ENCODE data around the gene FBXL7.

FBXL7 gene

DNA sequence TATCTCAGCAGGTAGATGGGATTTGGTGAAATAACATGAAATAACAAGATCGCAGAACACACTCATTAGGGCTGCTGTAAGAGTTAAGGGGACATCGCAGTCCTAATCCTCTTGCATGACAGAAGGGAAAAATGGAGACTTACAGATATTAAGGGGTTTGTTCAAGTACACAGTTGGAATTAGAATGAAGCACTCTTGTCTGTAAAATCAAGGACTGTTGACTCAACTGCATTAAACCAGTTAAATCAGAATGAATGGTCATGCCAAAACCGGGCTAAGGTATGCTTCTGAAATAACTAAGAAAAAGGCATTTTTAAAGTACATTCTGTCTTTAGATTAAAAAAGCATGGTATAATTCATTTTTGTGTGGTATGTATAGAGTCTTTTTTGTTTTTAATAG lies 95.9 kb downstream of the FBXL7 start:
- no peaks in the 10 kb centered on the region for H3K9me3 ChIP-seq (ENCODE audit: insufficient read depth, low read length, severe bottlenecking)
- H2AFZ ChIP-seq (ENCODE audit: low read depth, low read length), result no peak overlapping the region
- no peak overlapping the region for H3K27ac ChIP-seq (ENCODE audit: low read length)
- no peak overlapping the region for H3K4me3 ChIP-seq (ENCODE audit: low read depth in 1 of 2, low read length in 2 of 2)
- no peak overlapping the region for H3K9ac ChIP-seq (ENCODE audit: low read depth, low read length)
- no peaks in the 10 kb centered on the region for H3K4me1 ChIP-seq (ENCODE audit: insufficient read depth, low read length)
- no peak for ATAC-seq (ENCODE audit: insufficient read depth, low read depth)
- H3K79me2 ChIP-seq (ENCODE audit: insufficient read depth, low read length), result no peaks in the 10 kb centered on the region
- no peaks in the 10 kb centered on the region for H3K27me3 ChIP-seq (ENCODE audit: insufficient read depth, low read length, poor library complexity)
- no peaks in the 10 kb centered on the region for H4K20me1 ChIP-seq (ENCODE audit: insufficient read depth, low read length)
- no peak for TF ChIP-seq EZH2 (IDR thresholded peaks at IDR 0.05; ENCODE audit: borderline replicate concordance, low read depth, low read length, severe bottlenecking)
- no peak for DNase-seq
- no peaks in the 10 kb centered on the region; the same call in 1 of the 2 replicates for H3K36me3 ChIP-seq (ENCODE audit: insufficient read depth, low read length)
- H3K4me2 ChIP-seq (ENCODE audit: insufficient read depth, low read length), result no peak overlapping the region

DNA sequence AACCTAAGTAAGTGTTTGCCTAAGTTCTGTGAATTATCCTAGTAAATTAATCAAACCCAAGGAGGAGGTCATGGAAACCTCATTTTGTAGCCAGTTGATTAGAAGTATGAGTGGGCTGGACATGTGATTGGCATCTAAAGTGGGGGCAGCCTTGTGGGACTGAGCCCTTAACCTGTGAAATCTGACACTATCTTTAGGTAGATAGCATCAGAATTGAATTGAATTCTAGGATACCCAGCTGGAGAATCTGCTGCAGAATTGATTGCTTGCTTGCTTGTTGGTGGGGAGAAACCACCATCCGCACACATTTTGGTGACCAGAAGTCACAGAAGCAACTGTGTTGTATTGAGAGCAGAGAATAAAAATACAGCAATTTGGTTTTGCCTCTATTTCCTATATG lies 97.0 kb downstream of the FBXL7 start:
- no peaks in the 10 kb centered on the region for H3K27me3 ChIP-seq (ENCODE audit: insufficient read depth, low read length, poor library complexity)

GRCh38 chr5:15597804-15598203 lies 97.8 kb downstream of the FBXL7 start:
- ATAC-seq (ENCODE audit: insufficient read depth, low read depth) (no peak), DNase-seq (no peak)
- H3K27ac ChIP-seq (ENCODE audit: low read length), result no peak overlapping the region
- H2AFZ ChIP-seq (ENCODE audit: low read depth, low read length), result no peak overlapping the region
- no peak overlapping the region for H3K4me2 ChIP-seq (ENCODE audit: insufficient read depth, low read length)
- no peaks in the 10 kb centered on the region; the same call in 1 of the 2 replicates for H3K36me3 ChIP-seq (ENCODE audit: insufficient read depth, low read length)
- H3K27me3 ChIP-seq (ENCODE audit: insufficient read depth, low read length, poor library complexity), result no peaks in the 10 kb centered on the region
- TF ChIP-seq, protein P1, sequence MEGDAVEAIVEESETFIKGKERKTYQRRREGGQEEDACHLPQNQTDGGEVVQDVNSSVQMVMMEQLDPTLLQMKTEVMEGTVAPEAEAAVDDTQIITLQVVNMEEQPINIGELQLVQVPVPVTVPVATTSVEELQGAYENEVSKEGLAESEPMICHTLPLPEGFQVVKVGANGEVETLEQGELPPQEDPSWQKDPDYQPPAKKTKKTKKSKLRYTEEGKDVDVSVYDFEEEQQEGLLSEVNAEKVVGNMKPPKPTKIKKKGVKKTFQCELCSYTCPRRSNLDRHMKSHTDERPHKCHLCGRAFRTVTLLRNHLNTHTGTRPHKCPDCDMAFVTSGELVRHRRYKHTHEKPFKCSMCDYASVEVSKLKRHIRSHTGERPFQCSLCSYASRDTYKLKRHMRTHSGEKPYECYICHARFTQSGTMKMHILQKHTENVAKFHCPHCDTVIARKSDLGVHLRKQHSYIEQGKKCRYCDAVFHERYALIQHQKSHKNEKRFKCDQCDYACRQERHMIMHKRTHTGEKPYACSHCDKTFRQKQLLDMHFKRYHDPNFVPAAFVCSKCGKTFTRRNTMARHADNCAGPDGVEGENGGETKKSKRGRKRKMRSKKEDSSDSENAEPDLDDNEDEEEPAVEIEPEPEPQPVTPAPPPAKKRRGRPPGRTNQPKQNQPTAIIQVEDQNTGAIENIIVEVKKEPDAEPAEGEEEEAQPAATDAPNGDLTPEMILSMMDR (IDR thresholded peaks at IDR 0.05; ENCODE audit: borderline replicate concordance, extremely low read depth, low read length, poor library complexity, severe bottlenecking), result no peak
- TF ChIP-seq EZH2 (IDR thresholded peaks at IDR 0.05; ENCODE audit: borderline replicate concordance, low read depth, low read length, severe bottlenecking), result no peak
- no peak overlapping the region for H3K4me3 ChIP-seq (ENCODE audit: low read depth in 1 of 2, low read length in 2 of 2)
- H3K79me2 ChIP-seq (ENCODE audit: insufficient read depth, low read length), result no peaks in the 10 kb centered on the region
- H3K9me3 ChIP-seq (ENCODE audit: insufficient read depth, low read length, severe bottlenecking), result no peaks in the 10 kb centered on the region
- H3K4me1 ChIP-seq (ENCODE audit: insufficient read depth, low read length), result no peaks in the 10 kb centered on the region
- H4K20me1 ChIP-seq (ENCODE audit: insufficient read depth, low read length), result no peaks in the 10 kb centered on the region
- H3K9ac ChIP-seq (ENCODE audit: low read depth, low read length), result no peak overlapping the region

More for the DNA sequence above, 97.0 kb downstream of the FBXL7 start:
- H3K9ac ChIP-seq (ENCODE audit: low read depth, low read length), result no peak overlapping the region
- H3K36me3 ChIP-seq (ENCODE audit: insufficient read depth, low read length), result no peaks in the 10 kb centered on the region; the same call in 1 of the 2 replicates
- no peak overlapping the region for H3K4me2 ChIP-seq (ENCODE audit: insufficient read depth, low read length)
- TF ChIP-seq EZH2 (IDR thresholded peaks at IDR 0.05; ENCODE audit: borderline replicate concordance, low read depth, low read length, severe bottlenecking), result no peak
- no peak overlapping the region for H2AFZ ChIP-seq (ENCODE audit: low read depth, low read length)
- no peaks in the 10 kb centered on the region for H3K79me2 ChIP-seq (ENCODE audit: insufficient read depth, low read length)
- DNase-seq (no peak), ATAC-seq (ENCODE audit: insufficient read depth, low read depth) (no peak)
- H4K20me1 ChIP-seq (ENCODE audit: insufficient read depth, low read length), result no peaks in the 10 kb centered on the region
- H3K9me3 ChIP-seq (ENCODE audit: insufficient read depth, low read length, severe bottlenecking), result no peaks in the 10 kb centered on the region
- no peak overlapping the region for H3K27ac ChIP-seq (ENCODE audit: low read length)
- H3K4me1 ChIP-seq (ENCODE audit: insufficient read depth, low read length), result no peaks in the 10 kb centered on the region
- H3K4me3 ChIP-seq (ENCODE audit: low read depth in 1 of 2, low read length in 2 of 2), result no peak overlapping the region

- H3K9ac ChIP-seq (ENCODE audit: low read depth, low read length), result no peak overlapping the region
- no peak overlapping the region for H3K27ac ChIP-seq (ENCODE audit: low read length)
- H4K20me1 ChIP-seq (ENCODE audit: insufficient read depth, low read length), result no peaks in the 10 kb centered on the region
- ATAC-seq (ENCODE audit: insufficient read depth, low read depth) (peak; percentile 50; the same call in 1 of the 3 replicates), DNase-seq (peak; percentile 20)
- no peaks in the 10 kb centered on the region for H3K4me1 ChIP-seq (ENCODE audit: insufficient read depth, low read length)
- no peak overlapping the region for H2AFZ ChIP-seq (ENCODE audit: low read depth, low read length)
- no peaks in the 10 kb centered on the region for H3K27me3 ChIP-seq (ENCODE audit: insufficient read depth, low read length, poor library complexity)
- no peak overlapping the region for H3K4me2 ChIP-seq (ENCODE audit: insufficient read depth, low read length)
- no peaks in the 10 kb centered on the region; the same call in 1 of the 2 replicates for H3K36me3 ChIP-seq (ENCODE audit: insufficient read depth, low read length)
- TF ChIP-seq, protein P1 (IDR thresholded peaks at IDR 0.05; ENCODE audit: borderline replicate concordance, extremely low read depth, low read length, poor library complexity, severe bottlenecking), result peak; percentile 64
- TF ChIP-seq EZH2 (IDR thresholded peaks at IDR 0.05; ENCODE audit: borderline replicate concordance, low read depth, low read length, severe bottlenecking), result no peak
- H3K9me3 ChIP-seq (ENCODE audit: insufficient read depth, low read length, severe bottlenecking), result no peaks in the 10 kb centered on the region
- no peak overlapping the region for H3K4me3 ChIP-seq (ENCODE audit: low read depth in 1 of 2, low read length in 2 of 2)
- no peaks in the 10 kb centered on the region for H3K79me2 ChIP-seq (ENCODE audit: insufficient read depth, low read length)
Measured at GRCh38 chr5:15598294-15598902, 98.4 kb downstream of the FBXL7 start.

Measured in DND-41 (cell line).